Esophagus muscularis mucosa (tissue), 4 donors: ENCODE measurements around the gene PTEN. TPM values are rescaled to one million over a fixed set of nuclear protein-coding genes. Genes with fewer than 3 reads are reported as not detected.
"Not testable (repeated sequence)": the region's sequence is repeated elsewhere in the genome, so short reads cannot be mapped to it uniquely, and the experiment has no call there.

ENCODE experiments used
- DNase-seq: peaks from one replicate; pipeline ENCODE4 v3.0.0-alpha.2; 2017; ENCODE audit errors: extremely low spot score
- H3K27ac ChIP-seq, 4 donors: fragments of 200-600 bp; sonication (generic); replicated peaks in 1 of 4; 1 replicate in 3 of 4; 2 replicates in 1 of 4; pipeline ENCODE4 v1.5.1; 2016 to 2019; ENCODE audit warnings: mild to moderate bottlenecking in 1 of 4
- H3K27me3 ChIP-seq, 4 donors: fragments of 200-600 bp; sonication (generic); one replicate each; pipeline versions ENCODE4 v1.5.1 to v1.6.0; 2016 to 2019
- H3K36me3 ChIP-seq, 4 donors: fragments of 200-600 bp; sonication (generic); one replicate each; pipeline ENCODE4 v1.5.1; 2016 to 2019
- H3K4me1 ChIP-seq, 4 donors: fragments of 200-600 bp; sonication (generic); one replicate each; pipeline ENCODE4 v1.5.1; 2016 to 2019
- H3K4me3 ChIP-seq, 4 donors: fragments of 200-600 bp; sonication (generic); 1 replicate in 2 of 4; 2 replicates in 2 of 4; pipeline ENCODE4 v1.5.1; 2016 to 2019; ENCODE audit warnings: mild to moderate bottlenecking in 4 of 4, moderate library complexity in 1 of 4
- H3K9me3 ChIP-seq, 4 donors: fragments of 200-600 bp; sonication (generic); 1 replicate in 3 of 4; 2 replicates in 1 of 4; pipeline ENCODE4 v1.5.1; 2016 to 2019
- EP300 ChIP-seq: sonication (generic); formaldehyde crosslinking; IDR thresholded peaks from one replicate; pipeline ENCODE4 v1.6.1; 2017; ENCODE audit warnings: antibody characterized with exemption
- POLR2A ChIP-seq: fragments of 450-650 bp; IDR thresholded peaks from one replicate; pipeline ENCODE4 v1.6.1; 2017; ENCODE audit warnings: antibody characterized with exemption, moderate library complexity, mild to moderate bottlenecking, low read depth
- POLR2AphosphoS5 ChIP-seq, 2 donors: sonication (generic); formaldehyde crosslinking; IDR thresholded peaks; one replicate each; pipeline ENCODE4 v1.6.1; 2017; ENCODE audit warnings: antibody characterized with exemption in 2 of 2
- WGBS: methylation state at CpG from one replicate; pipeline ENCODE4 v1.1.5; 2018; 5-methylcytosine and 5-hydroxymethylcytosine counted together
- intact Hi-C: fragments of 100-400 bp; cut with DNase I; formaldehyde crosslinking; loops from one replicate; pipeline ENCODE4 v1.15.1; 2023
- total RNA-seq, 4 donors: library from RNA; depleted of rRNA; stranded (reverse); fragments of >200 nt; gene quantifications; one replicate each; pipeline versions ENCODE4 v1.1.0 to v1.2.1, GENCODE V29; 2016
- TF ChIP-seq, protein P1 (sequence below), 3 experiments: fragments of 200-600 bp in 2 of 3; fragments of 450-650 bp in 1 of 3; sonication (generic) in 2 of 3; IDR thresholded peaks; one replicate each; pipeline ENCODE4 v1.5.1; 2017 to 2019; ENCODE audit warnings: antibody characterized with exemption in 3 of 3, mild to moderate bottlenecking in 2 of 3, moderate library complexity in 1 of 3

Gene PTEN
- total RNA-seq, 4 donors from 2014 or later: 83.2 to 117 (median 94.3) TPM

DNA sequence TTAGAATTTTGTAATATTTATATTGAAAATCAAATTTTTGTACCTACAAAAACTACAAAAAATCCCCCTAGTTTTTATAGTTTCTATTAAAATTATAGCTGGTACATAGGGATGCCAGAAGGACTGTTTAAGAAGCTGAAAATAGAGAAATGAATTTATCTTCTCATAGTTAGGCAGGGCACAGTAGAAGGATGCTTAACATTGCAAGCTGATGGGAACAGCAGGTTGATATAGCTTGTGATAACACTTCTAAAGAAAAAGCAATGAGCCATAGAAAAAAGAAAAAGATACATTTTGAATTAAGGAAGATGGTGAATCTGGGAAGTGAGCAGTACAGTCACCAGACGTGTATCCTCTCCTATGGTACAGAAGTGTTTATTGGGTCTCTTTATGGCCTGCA lies 32.0 kb downstream of the PTEN start:
- Histone ChIP-seq H3K27ac (no peak overlapping the region), H3K9me3 (peaks cover 0 to 3% (median 0%) of the 10 kb centered on the region in 4 donors), H3K27me3 (no peaks in the 10 kb centered on the region), H3K4me3 (no peak overlapping the region), H3K36me3 (peaks cover 0 to 10% (median 3%) of the 10 kb centered on the region in 4 donors), H3K4me1 (peaks cover 11 to 29% (median 25%) of the 10 kb centered on the region in 4 donors)
- TF ChIP-seq EP300 (no peak), POLR2A (no peak), POLR2AphosphoS5 (IDR thresholded peaks at IDR 0.05) (no peak)
- TF ChIP-seq, protein P1, sequence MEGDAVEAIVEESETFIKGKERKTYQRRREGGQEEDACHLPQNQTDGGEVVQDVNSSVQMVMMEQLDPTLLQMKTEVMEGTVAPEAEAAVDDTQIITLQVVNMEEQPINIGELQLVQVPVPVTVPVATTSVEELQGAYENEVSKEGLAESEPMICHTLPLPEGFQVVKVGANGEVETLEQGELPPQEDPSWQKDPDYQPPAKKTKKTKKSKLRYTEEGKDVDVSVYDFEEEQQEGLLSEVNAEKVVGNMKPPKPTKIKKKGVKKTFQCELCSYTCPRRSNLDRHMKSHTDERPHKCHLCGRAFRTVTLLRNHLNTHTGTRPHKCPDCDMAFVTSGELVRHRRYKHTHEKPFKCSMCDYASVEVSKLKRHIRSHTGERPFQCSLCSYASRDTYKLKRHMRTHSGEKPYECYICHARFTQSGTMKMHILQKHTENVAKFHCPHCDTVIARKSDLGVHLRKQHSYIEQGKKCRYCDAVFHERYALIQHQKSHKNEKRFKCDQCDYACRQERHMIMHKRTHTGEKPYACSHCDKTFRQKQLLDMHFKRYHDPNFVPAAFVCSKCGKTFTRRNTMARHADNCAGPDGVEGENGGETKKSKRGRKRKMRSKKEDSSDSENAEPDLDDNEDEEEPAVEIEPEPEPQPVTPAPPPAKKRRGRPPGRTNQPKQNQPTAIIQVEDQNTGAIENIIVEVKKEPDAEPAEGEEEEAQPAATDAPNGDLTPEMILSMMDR (IDR thresholded peaks at IDR 0.05): no peak
- 67% methylated on average over 1 of the region's 1 CpG for WGBS
- no peak for DNase-seq
- intact Hi-C loops: no loop called here

DNA sequence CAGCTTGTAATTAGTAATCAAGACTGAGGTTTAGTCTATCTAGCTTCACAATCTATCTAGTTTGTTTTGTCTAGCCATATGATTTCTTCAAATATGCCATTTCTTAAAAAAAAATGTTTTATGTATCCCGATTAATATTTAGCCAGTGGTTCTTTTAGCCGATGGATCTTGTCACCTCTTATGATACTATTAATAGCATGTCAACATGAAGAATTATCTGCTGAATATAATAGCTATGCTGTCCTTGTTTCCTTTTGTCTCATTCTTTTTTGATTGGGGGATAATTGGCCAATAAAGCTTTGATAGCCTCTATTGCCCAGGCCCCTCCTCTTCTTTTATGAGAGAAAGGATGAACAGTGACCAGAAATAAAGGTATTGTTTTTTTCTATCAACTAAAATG lies 32.8 kb downstream of the PTEN start:
- peaks cover 11 to 29% (median 24%) of the 10 kb centered on the region in 4 donors for H3K4me1 ChIP-seq
- DNase-seq: no peak
- peaks cover 0 to 3% (median 0%) of the 10 kb centered on the region in 4 donors for H3K9me3 ChIP-seq
- intact Hi-C loops: no loop called here
- H3K27me3 ChIP-seq: no peaks in the 10 kb centered on the region
- H3K4me3 ChIP-seq: no peak overlapping the region
- H3K36me3 ChIP-seq: peaks cover 0 to 10% (median 3%) of the 10 kb centered on the region in 4 donors
- TF ChIP-seq EP300 (no peak), POLR2AphosphoS5 (IDR thresholded peaks at IDR 0.05) (no peak), POLR2A (no peak)
- TF ChIP-seq, protein P1 (IDR thresholded peaks at IDR 0.05): no peak
- WGBS: 71% methylated on average over 2 of the region's 2 CpGs
- H3K27ac ChIP-seq: no peak overlapping the region

DNA sequence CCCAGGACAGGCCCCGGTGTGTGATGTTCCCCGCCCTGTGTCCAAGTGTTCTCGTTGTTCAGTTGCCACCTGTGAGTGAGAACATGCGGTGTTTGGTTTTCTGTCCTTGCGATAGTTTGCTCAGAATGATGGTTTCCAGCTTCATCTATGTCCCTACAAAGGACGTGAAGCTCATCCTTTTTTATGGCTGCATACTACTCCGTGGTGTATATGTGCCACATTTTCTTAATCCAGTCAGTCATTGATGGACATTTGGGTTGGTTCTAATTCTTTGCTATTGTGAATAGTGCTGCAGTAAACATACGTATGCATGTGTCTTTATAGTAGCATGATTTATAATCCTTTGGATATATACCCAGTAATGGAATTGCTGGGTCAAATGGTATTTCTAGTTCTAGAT lies 34.5 kb downstream of the PTEN start:
- H3K9me3 ChIP-seq, H3K4me3 ChIP-seq, intact Hi-C loops, H3K27me3 ChIP-seq, H3K27ac ChIP-seq, DNase-seq: not testable (repeated sequence)
- H3K36me3 ChIP-seq: peaks cover 3 to 16% (median 11%) of the 10 kb centered on the region in 4 donors
- H3K4me1 ChIP-seq: peaks cover 11 to 27% (median 19%) of the 10 kb centered on the region in 4 donors
- 97% methylated on average over 8 of the region's 8 CpGs for WGBS

DNA sequence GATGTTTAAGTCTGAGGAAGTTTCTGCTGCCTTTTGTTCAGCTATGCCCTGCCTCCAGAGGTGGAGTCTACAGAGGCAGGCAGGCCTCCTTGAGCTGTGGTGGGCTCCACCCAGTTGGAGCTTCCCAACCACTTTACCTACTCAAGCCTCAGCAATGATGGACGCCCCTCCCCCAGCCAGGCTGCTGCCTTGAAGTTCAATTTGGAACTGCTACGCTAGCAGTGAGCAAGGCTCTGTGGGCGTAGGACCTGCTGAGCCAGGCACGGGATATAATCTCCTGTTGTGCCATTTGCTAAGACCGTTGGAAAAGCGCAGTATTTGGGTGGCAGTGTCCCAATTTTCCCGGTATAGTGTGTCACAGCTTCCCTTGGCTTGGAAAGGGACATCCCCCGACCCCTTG lies 40.0 kb downstream of the PTEN start:
- intact Hi-C loops, DNase-seq, H3K27ac ChIP-seq, H3K4me3 ChIP-seq, H3K27me3 ChIP-seq: not testable (repeated sequence)
- H3K36me3 ChIP-seq: peaks cover 14 to 26% (median 16%) of the 10 kb centered on the region in 4 donors
- H3K9me3 ChIP-seq: peaks cover 0 to 11% (median 9%) of the 10 kb centered on the region in 4 donors
- H3K4me1 ChIP-seq: peaks cover 8 to 23% (median 12%) of the 10 kb centered on the region in 4 donors
- WGBS: 100% methylated on average over 3 of the region's 8 CpGs

DNA sequence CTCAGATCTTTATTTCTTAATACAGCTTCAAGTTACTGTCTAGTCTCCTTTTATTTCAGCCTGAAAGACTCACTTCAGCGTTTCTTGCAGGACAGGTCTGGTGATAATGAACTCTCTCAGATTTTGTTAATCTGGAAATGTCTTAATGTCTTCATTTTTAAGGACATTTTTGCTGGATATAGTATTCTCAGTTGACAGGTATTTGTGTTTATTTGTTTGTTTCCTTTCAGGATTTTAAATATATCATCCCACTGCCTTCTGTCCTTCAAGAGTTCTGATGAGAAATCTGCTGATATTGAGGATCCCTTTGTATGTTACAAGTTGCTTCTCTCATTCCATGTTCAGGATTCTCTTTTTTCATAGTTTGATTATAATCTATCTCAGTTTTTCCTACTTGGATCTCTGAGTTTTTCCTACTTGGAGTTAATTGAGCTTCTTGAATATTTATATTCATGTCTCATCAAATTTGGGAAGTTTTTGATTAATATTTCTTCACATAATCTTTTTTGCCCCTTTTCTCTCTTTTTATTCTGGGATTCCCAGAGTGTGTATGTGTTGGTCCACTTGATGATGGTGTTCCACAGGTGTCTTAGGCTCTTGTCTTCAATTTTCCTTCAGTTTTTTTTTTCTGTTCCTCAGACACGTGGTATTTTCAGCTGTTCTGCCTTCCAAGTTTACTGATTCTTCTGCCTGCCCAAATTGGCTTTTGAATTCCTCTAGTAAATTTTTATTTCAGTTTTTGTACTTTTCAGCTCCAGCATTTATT lies 49.9 kb downstream of the PTEN start:
- 89% methylated on average over 2 of the region's 2 CpGs for WGBS
- no peak overlapping the region for H3K27ac ChIP-seq
- H3K4me1 ChIP-seq: peaks cover 19 to 33% (median 26%) of the 10 kb centered on the region in 4 donors
- intact Hi-C loops: no loop called here
- peaks cover 3 to 15% (median 8%) of the 10 kb centered on the region in 4 donors for H3K36me3 ChIP-seq
- H3K9me3 ChIP-seq: peaks cover 0 to 20% (median 19%) of the 10 kb centered on the region in 4 donors
- no peaks in the 10 kb centered on the region for H3K27me3 ChIP-seq
- no peak for DNase-seq
- TF ChIP-seq POLR2AphosphoS5 (IDR thresholded peaks at IDR 0.05): no peak
- no peak for TF ChIP-seq POLR2A
- TF ChIP-seq, protein P1 (IDR thresholded peaks at IDR 0.05): no peak
- TF ChIP-seq EP300: no peak
- H3K4me3 ChIP-seq: no peak overlapping the region
